IMR-90 (cell line): ENCODE results near the gene BTNL3. TPM values are rescaled to one million over a fixed set of nuclear protein-coding genes. Genes with fewer than 3 reads are reported as not detected.

ENCODE experiments used
- ATAC-seq: fragments of 200-7000 bp; cut with Tn5 transposase; 2 replicates; pipeline ENCODE4 v1.9.1; 2020; ENCODE audit warnings: low read depth, mild to moderate bottlenecking, moderate library complexity
- BruUV-seq: library from RNA; stranded (reverse); fragments of 400-500 nt; replicated peaks from 2 replicates; lab custom pipeline; 2021; lab: Mats Ljungman, UMichigan
- CTCF ChIA-PET: fragments of 300-600 bp; formaldehyde crosslinking; extraction: SDS; loops from one replicate; lab custom pipeline; 2021; ENCODE audit warnings: antibody characterized with exemption; lab: Yijun Ruan, JAX
- POLR2A ChIA-PET: fragments of 300-600 bp; sonication (Branson Sonifier 250); formaldehyde crosslinking; loops from one replicate; lab custom pipeline; 2022; ENCODE audit warnings: antibody characterized with exemption; ENCODE audit not compliant: unreplicated experiment; lab: Charles Lee
- DNase-seq: peaks from one replicate; pipeline ENCODE4 v3.0.0; 2013
- H2AFZ ChIP-seq: replicated peaks from 2 replicates; pipeline ENCODE3; 2013; ENCODE audit warnings: low read length, mild to moderate bottlenecking; ENCODE audit not compliant: poor library complexity
- H2AK5ac ChIP-seq: 2 replicates; pipeline ENCODE4 v1.6.1; 2013; ENCODE audit warnings: low read depth, low read length, inconsistent platforms
- H2AK9ac ChIP-seq: replicated peaks from 2 replicates; pipeline ENCODE3; 2013; ENCODE audit warnings: mild to moderate bottlenecking, low read depth, low read length, moderate library complexity; ENCODE audit not compliant: poor library complexity
- H2BK120ac ChIP-seq: 2 replicates; pipeline ENCODE4 v1.6.1; 2013; ENCODE audit warnings: low read depth, low read length, inconsistent platforms
- H2BK15ac ChIP-seq: 3 replicates; pipeline ENCODE4 v1.6.1; 2013; ENCODE audit warnings: low read depth, low read length, inconsistent platforms
- H2BK20ac ChIP-seq: 2 replicates; pipeline ENCODE4 v1.6.1; 2013; ENCODE audit warnings: low read depth, mild to moderate bottlenecking, inconsistent platforms, low read length, moderate library complexity
- H2BK5ac ChIP-seq: 2 replicates; pipeline ENCODE4 v1.6.1; 2013; ENCODE audit warnings: mild to moderate bottlenecking, low read depth, low read length, inconsistent platforms; ENCODE audit not compliant: poor library complexity, severe bottlenecking
- H3K14ac ChIP-seq: replicated peaks from 2 replicates; pipeline ENCODE4 v1.6.1; 2013; ENCODE audit warnings: low read depth, low read length, inconsistent platforms
- H3K18ac ChIP-seq: 2 replicates; pipeline ENCODE4 v1.6.1; 2013; ENCODE audit warnings: low read depth, low read length, control low read depth
- H3K23ac ChIP-seq: 2 replicates; pipeline ENCODE4 v1.6.1; 2013; ENCODE audit warnings: low read depth, low read length, inconsistent platforms
- H3K27ac ChIP-seq: 2 replicates; pipeline ENCODE4 v1.5.1; 2013; ENCODE audit warnings: mild to moderate bottlenecking, control low read depth, low read length; ENCODE audit not compliant: insufficient read depth
- H3K27me3 ChIP-seq: 2 replicates; pipeline ENCODE4 v1.6.1; 2013; ENCODE audit warnings: low read length; ENCODE audit not compliant: control insufficient read depth, insufficient read depth
- H3K36me3 ChIP-seq: 2 replicates; pipeline ENCODE4 v1.6.1; 2013; ENCODE audit warnings: low read length, mixed read lengths; ENCODE audit not compliant: control insufficient read depth, insufficient read depth
- H3K4ac ChIP-seq: 2 replicates; pipeline ENCODE4 v1.6.1; 2013; ENCODE audit warnings: low read depth, low read length, inconsistent platforms
- H3K4me1 ChIP-seq: 2 replicates; pipeline ENCODE4 v1.6.1; 2013; ENCODE audit warnings: low read length, mixed read lengths; ENCODE audit not compliant: control insufficient read depth, insufficient read depth
- H3K4me2 ChIP-seq: 2 replicates; pipeline ENCODE4 v1.6.1; 2013; ENCODE audit warnings: low read depth, mild to moderate bottlenecking, control low read depth, low read length, moderate library complexity
- H3K4me3 ChIP-seq: 2 replicates; pipeline ENCODE4 v1.5.1; 2013; ENCODE audit warnings: low read depth, mild to moderate bottlenecking, control low read depth, low read length, moderate library complexity; ENCODE audit not compliant: insufficient read depth
- H3K56ac ChIP-seq: 2 replicates; pipeline ENCODE4 v1.6.1; 2013; ENCODE audit warnings: low read length, inconsistent platforms; ENCODE audit not compliant: insufficient read depth; ENCODE audit errors: extremely low read depth
- H3K79me1 ChIP-seq, 2 experiments: 2 replicates each; pipeline ENCODE4 v1.6.1; 2013; ENCODE audit warnings: low read length in 2 of 2, inconsistent platforms in 1 of 2, low read depth in 1 of 2
- H3K9ac ChIP-seq: 2 replicates; pipeline ENCODE4 v1.6.1; 2013; ENCODE audit warnings: low read depth, low read length, control low read depth
- H3K9me1 ChIP-seq: 2 replicates; pipeline ENCODE4 v1.6.1; 2013; ENCODE audit warnings: low read length, inconsistent platforms; ENCODE audit not compliant: insufficient read depth
- H3K9me3 ChIP-seq: 2 replicates; pipeline ENCODE4 v1.6.1; 2013; ENCODE audit warnings: low read length; ENCODE audit not compliant: control insufficient read depth, insufficient read depth
- H4K20me1 ChIP-seq: 2 replicates; pipeline ENCODE4 v1.6.1; 2013; ENCODE audit warnings: low read length, inconsistent platforms; ENCODE audit not compliant: insufficient read depth
- H4K5ac ChIP-seq: 2 replicates; pipeline ENCODE4 v1.6.1; 2013; ENCODE audit warnings: mild to moderate bottlenecking, low read depth, low read length, control low read depth
- H4K8ac ChIP-seq, 2 experiments: 2 replicates each; pipeline ENCODE4 v1.6.1; 2013; ENCODE audit warnings: low read depth in 2 of 2, low read length in 2 of 2, control low read depth in 1 of 2, inconsistent platforms in 1 of 2
- H4K91ac ChIP-seq: 2 replicates; pipeline ENCODE4 v1.6.1; 2013; ENCODE audit warnings: low read depth, low read length, inconsistent platforms; ENCODE audit not compliant: insufficient read depth
- BHLHE40 ChIP-seq: fragments of 150-350 bp; IDR thresholded peaks from 2 replicates; pipeline ENCODE4 v1.6.1; 2016; ENCODE audit warnings: mild to moderate bottlenecking, low read depth, low read length
- CEBPB ChIP-seq: IDR thresholded peaks from 2 replicates; pipeline ENCODE4 v1.6.1; 2012; ENCODE audit warnings: low read depth, low read length, improper control_type of control experiment
- CHD1 ChIP-seq: IDR thresholded peaks from 2 replicates; pipeline ENCODE4 v1.6.1; 2012; ENCODE audit warnings: low read depth, low read length, improper control_type of control experiment
- ELK1 ChIP-seq: fragments of 150-350 bp; IDR thresholded peaks from 2 replicates; pipeline ENCODE4 v1.6.1; 2016; ENCODE audit warnings: low read depth, mild to moderate bottlenecking, low read length, moderate library complexity, borderline replicate concordance
- FOS ChIP-seq: fragments of 150-350 bp; IDR thresholded peaks from 2 replicates; pipeline ENCODE4 v1.6.1; 2016; ENCODE audit warnings: low read depth, low read length
- MAFK ChIP-seq: IDR thresholded peaks from 2 replicates; pipeline ENCODE4 v1.6.1; 2012; ENCODE audit warnings: low read depth, low read length, improper control_type of control experiment
- MAZ ChIP-seq: IDR thresholded peaks from 2 replicates; pipeline ENCODE4 v1.6.1; 2012; ENCODE audit warnings: low read depth, mild to moderate bottlenecking, low read length, improper control_type of control experiment, moderate library complexity, borderline replicate concordance
- MXI1 ChIP-seq: IDR thresholded peaks from 2 replicates; pipeline ENCODE4 v1.6.1; 2012; ENCODE audit warnings: low read depth, mild to moderate bottlenecking, low read length, moderate library complexity, borderline replicate concordance
- NFE2L2 ChIP-seq: fragments of 150-350 bp; IDR thresholded peaks from 2 replicates; pipeline ENCODE4 v1.6.1; 2016; ENCODE audit warnings: low read depth, mild to moderate bottlenecking, low read length
- POLR2A ChIP-seq: IDR thresholded peaks from 2 replicates; pipeline ENCODE4 v1.6.1; 2012; ENCODE audit warnings: mild to moderate bottlenecking, low read depth, low read length
- RAD21 ChIP-seq: IDR thresholded peaks from 2 replicates; pipeline ENCODE4 v1.6.1; 2012; ENCODE audit warnings: low read length, improper control_type of control experiment
- RCOR1 ChIP-seq: IDR thresholded peaks from 2 replicates; pipeline ENCODE4 v1.6.1; 2012; ENCODE audit warnings: mild to moderate bottlenecking, low read length, improper control_type of control experiment; ENCODE audit not compliant: insufficient replicate concordance
- RFX5 ChIP-seq: IDR thresholded peaks from 2 replicates; pipeline ENCODE4 v1.8.0; 2012; ENCODE audit warnings: low read depth, mild to moderate bottlenecking, low read length, moderate library complexity
- SMC3 ChIP-seq: fragments of 150-350 bp; IDR thresholded peaks from 2 replicates; pipeline ENCODE4 v1.6.1; 2016; ENCODE audit warnings: low read depth, mild to moderate bottlenecking, antibody characterized with exemption, low read length, moderate library complexity
- WGBS, 2 experiments: methylation state at CpG; one replicate each; pipeline versions ENCODE4 v1.1.5 to v1.1.7; 2013; ENCODE audit warnings: missing lambda C conversion rate in 2 of 2; ENCODE audit not compliant: insufficient read length in 1 of 2; ENCODE audit errors: extremely low coverage in 2 of 2; 5-methylcytosine and 5-hydroxymethylcytosine counted together
- dilution Hi-C: fragments of 300-500 bp; cut with HindIII; formaldehyde crosslinking; loops from one replicate; pipeline ENCODE4 v1.14.3; 2018; ENCODE audit warnings: low sequenced_read_pairs; ENCODE audit not compliant: unreplicated experiment
- in situ Hi-C: fragments of 300-500 bp; cut with MboI; formaldehyde crosslinking; loops from 3 replicates; pipeline ENCODE4 v1.14.3; 2019; ENCODE audit warnings: low sequenced_read_pairs, inconsistent platforms, mixed read lengths
- intact Hi-C: fragments of 100-400 bp; cut with micrococcal nuclease; formaldehyde crosslinking; loops from 2 replicates; pipeline ENCODE4 v1.10.0; 2022
- polyA plus RNA-seq, 3 experiments: library from polyadenylated mRNA; depleted of rRNA; stranded (reverse); fragments of >200 nt; gene quantifications; 2 replicates each; pipeline ENCODE4 v1.2.3, GENCODE V29; 2012; ENCODE audit warnings: low replicate concordance in 1 of 3
- total RNA-seq: library from RNA; depleted of rRNA; stranded (reverse); fragments of >200 nt; gene quantifications from 2 replicates; pipeline ENCODE4 v1.2.3, GENCODE V29; 2012
- TF ChIP-seq, protein P1 (sequence below): conservative IDR thresholded peaks from 2 replicates; pipeline ENCODE4 v1.5.1; 2012; ENCODE audit warnings: mild to moderate bottlenecking, low read depth, low read length, improper control_type of control experiment
- TF ChIP-seq, protein P2 (sequence below): fragments of 150-350 bp; IDR thresholded peaks from 2 replicates; pipeline ENCODE4 v1.6.1; 2017; ENCODE audit warnings: mild to moderate bottlenecking, antibody characterized with exemption, low read length, low read depth

The BTNL3 gene
- total and polyA plus RNA-seq, 2 of the 4 experiments (the other 2 are of a cell fraction), result not detected

- Histone ChIP-seq H2AFZ (no peak overlapping the region), H3K79me1 (no peaks in the 10 kb centered on the region), H4K5ac (no peak overlapping the region), H2BK15ac (no peak overlapping the region), H3K9me3 (peaks cover 4% of the 10 kb centered on the region), H4K8ac (no peak overlapping the region), H3K56ac (no peak overlapping the region), H2BK5ac (no peak overlapping the region), H3K14ac (no peak overlapping the region), H3K4me2 (no peak overlapping the region), H3K4ac (no peak overlapping the region), H3K4me1 (no peaks in the 10 kb centered on the region), H2BK20ac (no peak overlapping the region), H3K27ac (no peak overlapping the region), H3K23ac (no peak overlapping the region), H3K9me1 (no peaks in the 10 kb centered on the region), H4K20me1 (no peaks in the 10 kb centered on the region), H3K27me3 (no peaks in the 10 kb centered on the region), H2AK9ac (no peak overlapping the region), H3K36me3 (no peaks in the 10 kb centered on the region), H2AK5ac (no peak overlapping the region), H3K18ac (no peak overlapping the region), H2BK120ac (no peak overlapping the region), H3K4me3 (no peak overlapping the region), H3K9ac (no peak overlapping the region), H4K91ac (no peak overlapping the region)
- in situ Hi-C loops, result no loop called here
- TF ChIP-seq ELK1 (no peak), MAFK (no peak), CEBPB (no peak), FOS (no peak), MXI1 (no peak), SMC3 (no peak), CHD1 (no peak), BHLHE40 (no peak), RFX5 (no peak), RAD21 (no peak), MAZ (no peak), NFE2L2 (no peak), RCOR1 (no peak), POLR2A (no peak)
- TF ChIP-seq, protein P1, sequence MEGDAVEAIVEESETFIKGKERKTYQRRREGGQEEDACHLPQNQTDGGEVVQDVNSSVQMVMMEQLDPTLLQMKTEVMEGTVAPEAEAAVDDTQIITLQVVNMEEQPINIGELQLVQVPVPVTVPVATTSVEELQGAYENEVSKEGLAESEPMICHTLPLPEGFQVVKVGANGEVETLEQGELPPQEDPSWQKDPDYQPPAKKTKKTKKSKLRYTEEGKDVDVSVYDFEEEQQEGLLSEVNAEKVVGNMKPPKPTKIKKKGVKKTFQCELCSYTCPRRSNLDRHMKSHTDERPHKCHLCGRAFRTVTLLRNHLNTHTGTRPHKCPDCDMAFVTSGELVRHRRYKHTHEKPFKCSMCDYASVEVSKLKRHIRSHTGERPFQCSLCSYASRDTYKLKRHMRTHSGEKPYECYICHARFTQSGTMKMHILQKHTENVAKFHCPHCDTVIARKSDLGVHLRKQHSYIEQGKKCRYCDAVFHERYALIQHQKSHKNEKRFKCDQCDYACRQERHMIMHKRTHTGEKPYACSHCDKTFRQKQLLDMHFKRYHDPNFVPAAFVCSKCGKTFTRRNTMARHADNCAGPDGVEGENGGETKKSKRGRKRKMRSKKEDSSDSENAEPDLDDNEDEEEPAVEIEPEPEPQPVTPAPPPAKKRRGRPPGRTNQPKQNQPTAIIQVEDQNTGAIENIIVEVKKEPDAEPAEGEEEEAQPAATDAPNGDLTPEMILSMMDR, result no peak
- TF ChIP-seq, protein P2, sequence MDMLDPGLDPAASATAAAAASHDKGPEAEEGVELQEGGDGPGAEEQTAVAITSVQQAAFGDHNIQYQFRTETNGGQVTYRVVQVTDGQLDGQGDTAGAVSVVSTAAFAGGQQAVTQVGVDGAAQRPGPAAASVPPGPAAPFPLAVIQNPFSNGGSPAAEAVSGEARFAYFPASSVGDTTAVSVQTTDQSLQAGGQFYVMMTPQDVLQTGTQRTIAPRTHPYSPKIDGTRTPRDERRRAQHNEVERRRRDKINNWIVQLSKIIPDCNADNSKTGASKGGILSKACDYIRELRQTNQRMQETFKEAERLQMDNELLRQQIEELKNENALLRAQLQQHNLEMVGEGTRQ, result no peak
- dilution Hi-C loops, result no loop called here
- DNase-seq (no peak), ATAC-seq (no peak)
- intact Hi-C loops, result no loop called here
- ChIA-PET POLR2A (no interaction called here), CTCF (no interaction called here)
- no CpG with 5 or more reads among the region's 5 CpGs for WGBS, 2 experiments
- BruUV-seq, result no TSS peak
Observed at GRCh38 chr5:180990882-180991242, 2.2 kb downstream of the BTNL3 start.
